ENCODE results near the gene CYBA. TPM values are rescaled to one million over a fixed set of nuclear protein-coding genes. Genes with fewer than 3 reads are reported as not detected.

Gene CYBA
- total RNA-seq, 2 donors from 2014 or later: 169 to 295 TPM

DNA sequence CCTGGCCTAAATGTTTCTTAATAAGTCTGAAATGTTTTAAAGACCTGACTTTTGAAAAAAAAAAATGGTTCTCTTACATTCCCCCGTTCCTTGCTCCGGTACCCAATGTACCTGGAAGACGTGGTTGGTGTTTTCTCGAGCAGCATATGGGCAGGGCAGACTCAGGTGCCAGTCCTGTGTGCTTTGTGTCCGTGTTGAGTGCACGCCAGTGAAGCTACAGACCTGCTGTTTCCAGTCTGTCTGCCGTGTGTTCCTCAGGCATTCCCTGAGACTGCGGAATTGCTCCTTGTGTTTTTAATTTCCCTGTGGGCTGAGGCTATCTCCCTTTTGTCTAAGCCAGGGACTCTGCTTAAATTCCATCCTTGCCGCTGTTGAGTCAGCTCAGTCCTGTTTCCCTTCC lies 24.2 kb downstream of the CYBA start:
- no peak overlapping the region for H3K4me3 ChIP-seq
- TF ChIP-seq, protein P1, sequence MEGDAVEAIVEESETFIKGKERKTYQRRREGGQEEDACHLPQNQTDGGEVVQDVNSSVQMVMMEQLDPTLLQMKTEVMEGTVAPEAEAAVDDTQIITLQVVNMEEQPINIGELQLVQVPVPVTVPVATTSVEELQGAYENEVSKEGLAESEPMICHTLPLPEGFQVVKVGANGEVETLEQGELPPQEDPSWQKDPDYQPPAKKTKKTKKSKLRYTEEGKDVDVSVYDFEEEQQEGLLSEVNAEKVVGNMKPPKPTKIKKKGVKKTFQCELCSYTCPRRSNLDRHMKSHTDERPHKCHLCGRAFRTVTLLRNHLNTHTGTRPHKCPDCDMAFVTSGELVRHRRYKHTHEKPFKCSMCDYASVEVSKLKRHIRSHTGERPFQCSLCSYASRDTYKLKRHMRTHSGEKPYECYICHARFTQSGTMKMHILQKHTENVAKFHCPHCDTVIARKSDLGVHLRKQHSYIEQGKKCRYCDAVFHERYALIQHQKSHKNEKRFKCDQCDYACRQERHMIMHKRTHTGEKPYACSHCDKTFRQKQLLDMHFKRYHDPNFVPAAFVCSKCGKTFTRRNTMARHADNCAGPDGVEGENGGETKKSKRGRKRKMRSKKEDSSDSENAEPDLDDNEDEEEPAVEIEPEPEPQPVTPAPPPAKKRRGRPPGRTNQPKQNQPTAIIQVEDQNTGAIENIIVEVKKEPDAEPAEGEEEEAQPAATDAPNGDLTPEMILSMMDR (IDR thresholded peaks at IDR 0.05): no peak
- H3K9me3 ChIP-seq: no peaks in the 10 kb centered on the region
- peaks cover 84% of the 10 kb centered on the region for H3K36me3 ChIP-seq
- no peaks in the 10 kb centered on the region for H3K27me3 ChIP-seq (replicated peaks; ENCODE audit: insufficient read depth)
- no peak for ATAC-seq (ENCODE audit: insufficient number of reproducible peaks, low FRiP score, low read depth)
- no peak for DNase-seq (ENCODE audit: low spot score)
- no peak overlapping the region for H3K27ac ChIP-seq
- H3K4me1 ChIP-seq (ENCODE audit: control insufficient read depth in 1 of 2, low read depth in 2 of 2): no peaks in the 10 kb centered on the region

DNA sequence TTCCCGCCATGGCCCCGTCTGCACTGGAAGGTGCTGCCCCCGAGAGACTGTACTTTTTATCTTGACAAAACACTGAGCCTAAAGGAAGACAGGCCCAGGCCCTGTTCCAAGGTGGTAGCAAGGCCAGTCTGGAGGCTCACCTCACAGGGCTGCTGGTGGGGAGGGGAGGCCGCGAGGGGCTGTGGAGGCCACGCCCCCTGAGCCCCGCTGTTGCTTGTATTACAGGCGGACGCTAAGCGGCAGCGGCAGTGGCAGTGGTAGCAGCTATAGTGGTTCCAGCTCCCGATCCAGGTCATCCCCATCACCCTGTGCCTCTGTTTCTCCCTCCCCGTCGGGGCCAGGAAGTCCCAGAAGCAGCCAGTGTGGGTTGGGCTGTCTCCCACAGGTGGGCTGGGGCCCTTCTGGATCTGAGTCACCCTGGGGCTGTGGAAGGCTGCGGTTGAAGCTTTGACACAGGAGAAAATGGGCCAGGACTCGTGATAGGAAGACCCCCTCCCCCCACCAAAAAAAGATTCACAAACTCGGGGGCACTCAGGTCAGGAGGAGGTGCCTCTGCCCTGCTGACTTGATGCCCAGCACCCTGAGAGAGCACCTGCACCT lies 25.8 kb downstream of the CYBA start:
- Histone ChIP-seq H3K9me3 (no peaks in the 10 kb centered on the region), H3K27me3 (replicated peaks; ENCODE audit: insufficient read depth) (no peaks in the 10 kb centered on the region), H3K4me1 (ENCODE audit: control insufficient read depth in 1 of 2, low read depth in 2 of 2) (no peaks in the 10 kb centered on the region), H3K4me3 (no peak overlapping the region), H3K36me3 (peaks cover 70% of the 10 kb centered on the region), H3K27ac (no peak overlapping the region)
- ATAC-seq (ENCODE audit: insufficient number of reproducible peaks, low FRiP score, low read depth) (no peak), DNase-seq (ENCODE audit: low spot score) (no peak)
- TF ChIP-seq, protein P1 (IDR thresholded peaks at IDR 0.05): no peak

DNA sequence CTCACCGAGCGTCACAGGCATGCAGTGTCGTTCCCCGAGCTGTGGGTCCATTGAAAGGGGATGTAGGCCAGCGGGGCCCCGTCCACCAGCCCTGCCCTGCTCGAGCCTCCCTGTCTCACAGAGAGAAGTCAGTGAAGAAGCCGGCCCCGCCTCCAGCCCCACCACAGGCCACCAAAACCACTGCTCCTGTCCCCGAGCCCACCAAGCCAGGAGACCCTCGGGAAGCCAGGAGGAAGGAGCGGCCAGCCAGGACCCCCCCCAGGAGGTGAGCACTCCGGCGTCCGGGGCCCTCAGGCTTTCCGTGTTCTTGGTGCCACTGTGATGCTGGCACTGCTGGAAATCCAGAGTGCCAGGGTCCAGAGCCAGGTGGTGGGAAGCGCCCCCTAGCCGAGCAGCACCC lies 26.4 kb downstream of the CYBA start:
- peaks cover 65% of the 10 kb centered on the region for H3K36me3 ChIP-seq

DNA sequence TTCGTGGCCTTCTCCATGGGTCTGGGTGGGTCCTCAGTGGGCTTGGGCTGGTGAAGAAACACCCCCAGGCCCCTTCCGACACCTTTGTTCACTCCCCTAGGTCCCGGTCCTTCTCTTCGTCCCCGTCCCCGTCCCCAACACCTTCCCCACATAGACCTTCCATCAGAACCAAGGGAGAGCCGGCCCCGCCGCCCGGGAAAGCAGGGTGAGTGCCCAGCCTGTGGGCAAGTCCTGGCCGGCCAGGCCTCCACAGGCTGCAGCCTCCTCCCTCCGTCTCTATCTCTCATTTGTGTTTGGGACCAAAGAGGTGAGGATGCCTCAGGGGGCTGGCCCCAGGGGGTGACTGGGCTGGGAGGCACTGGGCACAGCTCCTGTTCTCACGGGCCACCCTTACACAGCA lies 27.0 kb downstream of the CYBA start:
- Histone ChIP-seq H3K27ac (no peak overlapping the region), H3K4me3 (no peak overlapping the region), H3K27me3 (replicated peaks; ENCODE audit: insufficient read depth) (no peaks in the 10 kb centered on the region), H3K36me3 (peaks cover 62% of the 10 kb centered on the region), H3K9me3 (no peaks in the 10 kb centered on the region), H3K4me1 (ENCODE audit: control insufficient read depth in 1 of 2, low read depth in 2 of 2) (no peaks in the 10 kb centered on the region)
- TF ChIP-seq, protein P1 (IDR thresholded peaks at IDR 0.05): no peak
- no peak for ATAC-seq (ENCODE audit: insufficient number of reproducible peaks, low FRiP score, low read depth)
- no peak for DNase-seq (ENCODE audit: low spot score)

More for the DNA sequence above, 26.4 kb downstream of the CYBA start:
- H3K4me3 ChIP-seq: no peak overlapping the region
- TF ChIP-seq, protein P1 (IDR thresholded peaks at IDR 0.05): no peak
- H3K9me3 ChIP-seq: no peaks in the 10 kb centered on the region
- H3K4me1 ChIP-seq (ENCODE audit: control insufficient read depth in 1 of 2, low read depth in 2 of 2): no peaks in the 10 kb centered on the region
- ATAC-seq (ENCODE audit: insufficient number of reproducible peaks, low FRiP score, low read depth): no peak
- DNase-seq (ENCODE audit: low spot score): no peak
- H3K27me3 ChIP-seq (replicated peaks; ENCODE audit: insufficient read depth): no peaks in the 10 kb centered on the region
- no peak overlapping the region for H3K27ac ChIP-seq

DNA sequence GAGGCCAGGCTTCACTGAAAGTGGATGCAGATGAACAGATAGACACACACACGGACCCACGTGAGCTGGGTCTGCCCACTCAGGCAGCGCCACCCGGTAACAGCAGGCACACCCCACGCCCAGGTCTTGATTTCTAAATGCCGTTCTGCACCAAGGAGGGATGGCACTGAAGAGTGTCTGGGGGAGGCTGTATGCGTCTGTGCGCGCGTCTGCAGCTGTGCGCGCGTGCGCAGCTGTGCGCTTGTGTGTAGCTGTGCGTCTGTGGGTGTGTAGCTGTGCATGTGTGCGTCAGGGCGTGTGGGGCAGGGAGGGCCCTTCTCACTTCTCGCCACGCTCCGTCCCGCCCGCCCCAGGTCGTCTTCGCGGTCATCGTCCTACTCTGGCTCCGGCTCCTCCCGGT lies 28.0 kb downstream of the CYBA start:
- TF ChIP-seq, protein P1 (IDR thresholded peaks at IDR 0.05): no peak
- ATAC-seq (ENCODE audit: insufficient number of reproducible peaks, low FRiP score, low read depth) (no peak), DNase-seq (ENCODE audit: low spot score) (no peak)
- no peak overlapping the region for H3K4me3 ChIP-seq
- no peaks in the 10 kb centered on the region for H3K27me3 ChIP-seq (replicated peaks; ENCODE audit: insufficient read depth)
- H3K4me1 ChIP-seq (ENCODE audit: control insufficient read depth in 1 of 2, low read depth in 2 of 2): no peaks in the 10 kb centered on the region
- H3K9me3 ChIP-seq: no peaks in the 10 kb centered on the region
- peaks cover 59% of the 10 kb centered on the region for H3K36me3 ChIP-seq
- H3K27ac ChIP-seq: no peak overlapping the region
